CD4-positive, alpha-beta memory T cell (primary cell): ENCODE data around the gene NEK9. TPM values are rescaled to one million over a fixed set of nuclear protein-coding genes. Genes with fewer than 3 reads are reported as not detected.

ENCODE experiments used
- CTCF ChIA-PET: fragments of 350-600 bp; sonication (Branson Sonifier 250); formaldehyde crosslinking; loops from one replicate; lab custom pipeline; 2021; ENCODE audit warnings: inconsistent platforms; ENCODE audit not compliant: partially characterized antibody; lab: Charles Lee
- POLR2A ChIA-PET: fragments of 350-600 bp; sonication (Branson Sonifier 250); formaldehyde crosslinking; loops from one replicate; lab custom pipeline; 2021; ENCODE audit not compliant: partially characterized antibody; lab: Charles Lee
- DNase-seq, 5 donors: peaks; one replicate each; pipeline versions ENCODE4 v3.0.0 to v3.0.0-alpha.2; 2020 to 2022; ENCODE audit warnings: mixed read lengths in 1 of 5
- H3K27ac ChIP-seq: one replicate; pipeline ENCODE4 v1.7.0; 2013; ENCODE audit warnings: low read depth, low read length
- H3K27me3 ChIP-seq: 2 replicates; pipeline ENCODE4 v1.7.0; 2013; ENCODE audit warnings: mild to moderate bottlenecking, low read length, moderate library complexity; ENCODE audit not compliant: insufficient read depth
- H3K36me3 ChIP-seq: 2 replicates; pipeline ENCODE4 v1.7.0; 2013; ENCODE audit warnings: mild to moderate bottlenecking, low read length, moderate library complexity; ENCODE audit not compliant: insufficient read depth
- H3K4me1 ChIP-seq: 2 replicates; pipeline ENCODE4 v1.7.0; 2013; ENCODE audit warnings: mild to moderate bottlenecking, low read length, moderate library complexity; ENCODE audit not compliant: insufficient read depth
- H3K4me3 ChIP-seq, 2 donors: one replicate each; pipeline ENCODE4 v1.7.0; 2013; ENCODE audit warnings: low read length in 2 of 2, mild to moderate bottlenecking in 1 of 2
- H3K9me3 ChIP-seq, 2 donors: one replicate each; pipeline ENCODE4 v1.7.0; 2013; ENCODE audit warnings: low read length in 2 of 2, control low read depth in 1 of 2; ENCODE audit not compliant: control insufficient read depth in 1 of 2
- H3K27ac Mint-ChIP-seq, 7 donors: one replicate each; pipeline ENCODE4 v1.8.0; 2020 to 2021; ENCODE audit warnings: mixed read lengths in 7 of 7, mild to moderate bottlenecking in 6 of 7, inconsistent platforms in 3 of 7, moderate library complexity in 3 of 7
- H3K27me3 Mint-ChIP-seq, 2 donors: one replicate each; pipeline ENCODE4 v1.8.0; 2020 to 2021; ENCODE audit warnings: mixed read lengths in 2 of 2
- H3K36me3 Mint-ChIP-seq, 2 donors: one replicate each; pipeline ENCODE4 v1.8.0; 2020 to 2021; ENCODE audit warnings: mixed read lengths in 2 of 2, inconsistent platforms in 1 of 2, mild to moderate bottlenecking in 1 of 2
- H3K4me1 Mint-ChIP-seq, 4 donors: one replicate each; pipeline ENCODE4 v1.8.0; 2020 to 2021; ENCODE audit warnings: mixed read lengths in 4 of 4, mild to moderate bottlenecking in 1 of 4
- H3K4me3 Mint-ChIP-seq, 8 donors: one replicate each; pipeline ENCODE4 v1.8.0; 2020 to 2021; ENCODE audit warnings: mixed read lengths in 8 of 8, mild to moderate bottlenecking in 7 of 8, moderate library complexity in 6 of 8, inconsistent platforms in 3 of 8
- H3K9me3 Mint-ChIP-seq, 8 donors: one replicate each; pipeline ENCODE4 v1.8.0; 2020 to 2021; ENCODE audit warnings: mixed read lengths in 8 of 8, mild to moderate bottlenecking in 5 of 8, inconsistent platforms in 3 of 8, moderate library complexity in 1 of 8
- intact Hi-C: fragments of 100-400 bp; cut with micrococcal nuclease; formaldehyde crosslinking; loops from one replicate; pipeline ENCODE4 v1.15.1; 2023
- polyA plus RNA-seq, 2 donors: library from polyadenylated mRNA; unstranded; fragments of 300-500 nt; fragmentation: Illumina TruSeq; gene quantifications; one replicate each; pipeline ENCODE4 v1.2.3, GENCODE V29; 2021
- total RNA-seq, 2 experiments: library from RNA; stranded (reverse); gene quantifications; one replicate each; pipeline ENCODE4 v1.2.3, GENCODE V29; 2021

Gene NEK9
- total and polyA plus RNA-seq, 4 experiments from 2014 or later = 9.8 to 133 (median 74.6) TPM

DNA sequence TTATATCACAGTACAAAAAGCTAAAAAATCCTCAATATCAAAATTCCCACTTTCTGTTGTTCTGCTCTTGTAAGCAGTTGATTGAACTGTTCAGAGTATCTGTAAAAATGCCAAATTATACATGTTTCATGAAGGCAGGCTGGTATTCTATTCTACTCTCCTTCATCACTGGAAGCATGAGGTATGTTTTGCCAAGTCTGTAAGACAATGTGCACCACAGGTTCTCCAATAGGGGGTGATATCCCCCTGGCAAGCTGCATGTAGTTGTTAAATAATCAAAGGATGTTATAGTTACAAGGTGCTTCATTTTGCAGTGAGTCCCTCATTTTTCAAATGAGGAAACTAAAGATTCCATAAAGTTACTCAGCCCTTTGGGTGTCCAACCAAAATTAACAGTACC lies 15.1 kb upstream of the NEK9 start:
- Mint-ChIP-seq H3K9me3 (no peaks in the 10 kb centered on the region), H3K27ac (peak overlapping the region; percentile 56 to 93 (median 80)), H3K27me3 (no peaks in the 10 kb centered on the region), H3K36me3 (peaks cover 20 to 34% of the 10 kb centered on the region in 2 donors), H3K4me3 (peak overlapping the region in 3 of 8 donors; percentile 1 to 16 (median 7)), H3K4me1 (peaks cover 50 to 78% (median 63%) of the 10 kb centered on the region in 4 donors)
- no peak overlapping the region for H3K27ac ChIP-seq
- H3K36me3 ChIP-seq = peaks cover 10% of the 10 kb centered on the region
- POLR2A ChIA-PET = interaction anchor here (2.4 kb wide), 1 partner anchor 34 kb away, joined by 9 read pairs; no protein-coding TSS in a partner anchor
- intact Hi-C loops = loop anchor here (1.0 to 5.0 kb wide), 2 partner anchors 35 to 154 kb away; partner anchors contain the start of gene TMED10
- no peaks in the 10 kb centered on the region for H3K27me3 ChIP-seq
- no peak overlapping the region for H3K4me3 ChIP-seq
- H3K4me1 ChIP-seq = peaks cover 72% of the 10 kb centered on the region
- no peaks in the 10 kb centered on the region for H3K9me3 ChIP-seq
- DNase-seq = peak; percentile 37 to 63 (median 51)
- CTCF ChIA-PET = interaction anchor here (0.6 to 12.3 kb wide), 6 partner anchors 12 to 166 kb away, joined by 3 to 250 read pairs (median 6); no protein-coding TSS in a partner anchor

- Mint-ChIP-seq H3K27ac (peak overlapping the region in 6 of 7 donors; percentile 17 to 93 (median 68)), H3K36me3 (peaks cover 12 to 26% of the 10 kb centered on the region in 2 donors), H3K4me1 (peaks cover 42 to 69% (median 54%) of the 10 kb centered on the region in 4 donors), H3K27me3 (no peaks in the 10 kb centered on the region), H3K4me3 (peak overlapping the region in 1 of 8 donors; percentile 51), H3K9me3 (no peaks in the 10 kb centered on the region)
- no peak overlapping the region for H3K27ac ChIP-seq
- no peak overlapping the region for H3K4me3 ChIP-seq
- intact Hi-C loops = loop anchor here (5.0 kb wide), 1 partner anchor 36 kb away; the partner anchor contains the start of gene TMED10
- H3K36me3 ChIP-seq = peaks cover 10% of the 10 kb centered on the region
- no peak for DNase-seq
- H3K4me1 ChIP-seq = peaks cover 63% of the 10 kb centered on the region
- CTCF ChIA-PET = interaction anchor here (0.7 to 12.3 kb wide), 5 partner anchors 11 to 348 kb away, joined by 3 to 250 read pairs (median 9); no protein-coding TSS in a partner anchor
- no peaks in the 10 kb centered on the region for H3K27me3 ChIP-seq
- POLR2A ChIA-PET = interaction anchor here (2.4 kb wide), 1 partner anchor 35 kb away, joined by 9 read pairs; no protein-coding TSS in a partner anchor
- H3K9me3 ChIP-seq = no peaks in the 10 kb centered on the region
These were observed 14.2 kb upstream of the NEK9 start for GRCh38 chr14:75141062-75141461.

- POLR2A ChIA-PET = no interaction called here
- Mint-ChIP-seq H3K27ac (peak overlapping the region in 1 of 7 donors; percentile 17), H3K9me3 (no peaks in the 10 kb centered on the region), H3K27me3 (no peaks in the 10 kb centered on the region), H3K4me1 (peaks cover 41 to 65% (median 53%) of the 10 kb centered on the region in 4 donors), H3K4me3 (no peak overlapping the region), H3K36me3 (peaks cover 12 to 28% of the 10 kb centered on the region in 2 donors)
- intact Hi-C loops = loop anchor here (5.0 kb wide), 1 partner anchor 37 kb away; the partner anchor contains the start of gene TMED10
- no peak for DNase-seq
- H3K27me3 ChIP-seq = no peaks in the 10 kb centered on the region
- CTCF ChIA-PET = interaction anchor here (0.7 to 12.3 kb wide), 5 partner anchors 11 to 349 kb away, joined by 3 to 250 read pairs (median 9); no protein-coding TSS in a partner anchor
- H3K4me3 ChIP-seq = no peak overlapping the region
- peaks cover 12% of the 10 kb centered on the region for H3K36me3 ChIP-seq
- no peak overlapping the region for H3K27ac ChIP-seq
- peaks cover 59% of the 10 kb centered on the region for H3K4me1 ChIP-seq
- H3K9me3 ChIP-seq = no peaks in the 10 kb centered on the region
These were observed 13.8 kb upstream of the NEK9 start for GRCh38 chr14:75140620-75141019.

DNA sequence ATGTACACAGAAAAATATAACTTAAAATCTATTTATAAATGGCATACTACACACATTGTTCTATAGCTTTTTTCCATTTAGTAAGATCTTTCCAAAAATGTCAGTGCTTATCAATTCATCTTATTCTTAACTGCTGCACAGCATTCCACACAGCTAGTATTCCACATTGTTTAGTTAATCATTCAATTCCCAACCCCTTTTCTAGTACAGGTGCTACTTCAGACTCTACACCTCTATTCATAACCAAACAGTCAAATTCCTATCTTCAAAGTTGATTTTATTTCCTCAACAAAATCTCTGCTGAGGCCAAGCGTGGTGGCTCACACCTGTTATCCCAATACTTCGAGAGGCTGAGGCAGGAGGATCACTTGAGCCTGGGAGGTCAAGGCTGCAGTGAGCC lies 12.3 kb upstream of the NEK9 start:
- H3K27me3 ChIP-seq = no peaks in the 10 kb centered on the region
- Mint-ChIP-seq H3K27me3 (no peaks in the 10 kb centered on the region), H3K9me3 (no peaks in the 10 kb centered on the region), H3K4me3 (peak overlapping the region in 3 of 8 donors; percentile 4 to 40 (median 12)), H3K36me3 (peaks cover 15 to 28% of the 10 kb centered on the region in 2 donors), H3K27ac (peak overlapping the region; percentile 2 to 88 (median 57)), H3K4me1 (peaks cover 33 to 52% (median 42%) of the 10 kb centered on the region in 4 donors)
- no peak for DNase-seq
- no peak overlapping the region for H3K27ac ChIP-seq
- ChIA-PET CTCF (interaction anchor here (0.7 to 12.3 kb wide), 5 partner anchors 9 to 170 kb away, joined by 3 to 250 read pairs (median 5); partner anchors contain the start of gene NEK9), POLR2A (interaction anchor here (0.9 to 1.8 kb wide), 3 partner anchors 18 to 155 kb away, joined by 3 to 8 read pairs (median 3); partner anchors contain the start of gene EIF2B2)
- intact Hi-C loops = no loop called here
- H3K4me3 ChIP-seq = no peak overlapping the region
- H3K36me3 ChIP-seq = peaks cover 15% of the 10 kb centered on the region
- no peaks in the 10 kb centered on the region for H3K9me3 ChIP-seq
- peaks cover 44% of the 10 kb centered on the region for H3K4me1 ChIP-seq

DNA sequence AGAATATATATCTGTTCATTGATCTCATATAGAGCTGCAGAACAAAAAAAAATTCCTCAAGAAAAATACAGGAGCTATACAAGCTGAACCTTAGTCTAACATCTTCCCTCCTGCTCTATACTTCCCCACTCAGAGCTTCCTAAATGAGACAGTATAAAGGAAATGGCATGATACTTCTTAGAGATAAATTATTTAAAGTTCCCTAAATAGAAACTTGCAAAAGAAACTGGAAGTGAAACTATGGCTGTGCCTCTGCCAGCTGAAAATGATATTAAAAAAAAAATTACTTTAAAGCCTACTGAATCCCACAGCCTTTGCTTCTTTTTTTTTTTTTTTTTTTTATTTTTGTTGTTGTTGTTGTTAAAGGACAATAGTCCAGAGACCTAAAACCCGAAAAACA lies 11.6 kb upstream of the NEK9 start:
- peaks cover 19% of the 10 kb centered on the region for H3K36me3 ChIP-seq
- H3K27me3 ChIP-seq = no peaks in the 10 kb centered on the region
- H3K9me3 ChIP-seq = no peaks in the 10 kb centered on the region
- ChIA-PET POLR2A (interaction anchor here (0.8 to 1.8 kb wide), 5 partner anchors 18 to 163 kb away, joined by 3 to 8 read pairs (median 3); partner anchors contain the start of gene EIF2B2), CTCF (interaction anchor here (0.7 to 12.3 kb wide), 8 partner anchors 8 to 423 kb away, joined by 3 to 250 read pairs (median 5); partner anchors contain the start of gene NEK9)
- Mint-ChIP-seq H3K27ac (peak overlapping the region in 6 of 7 donors; percentile 17 to 87 (median 78)), H3K36me3 (peaks cover 20 to 33% of the 10 kb centered on the region in 2 donors), H3K27me3 (no peaks in the 10 kb centered on the region), H3K9me3 (no peaks in the 10 kb centered on the region), H3K4me3 (peak overlapping the region in 6 of 8 donors; percentile 9 to 66 (median 50)), H3K4me1 (peaks cover 30 to 45% (median 38%) of the 10 kb centered on the region in 4 donors)
- no peak overlapping the region for H3K4me3 ChIP-seq
- no peak overlapping the region for H3K27ac ChIP-seq
- H3K4me1 ChIP-seq = peaks cover 40% of the 10 kb centered on the region
- DNase-seq = no peak
- intact Hi-C loops = no loop called here

DNA sequence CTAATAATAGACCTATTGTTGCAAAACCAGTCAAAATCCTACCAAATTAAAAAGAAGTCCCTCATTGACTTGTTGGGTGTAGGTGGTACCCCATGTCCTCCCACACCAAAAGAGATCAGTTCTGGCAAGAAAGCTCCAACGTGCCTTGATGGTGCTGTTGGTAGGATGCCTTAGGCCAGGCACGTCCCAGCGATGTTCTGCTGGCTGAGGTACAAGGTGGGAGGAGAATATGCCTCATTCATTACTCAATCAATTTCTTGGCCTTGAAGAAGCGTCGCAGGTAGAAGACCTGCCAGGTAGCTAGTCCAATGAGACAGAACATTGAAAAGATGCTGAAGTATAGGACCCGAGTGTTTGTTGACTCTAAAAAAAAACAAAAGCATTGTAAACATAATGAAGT lies 7.8 kb upstream of the NEK9 start:
- H3K27ac Mint-ChIP-seq = peak overlapping the region in 3 of 7 donors; percentile 10 to 73 (median 41)
- no peak for DNase-seq
- no peak overlapping the region for H3K4me3 Mint-ChIP-seq
- Histone ChIP-seq H3K27ac (no peak overlapping the region), H3K36me3 (peaks cover 25% of the 10 kb centered on the region), H3K27me3 (no peaks in the 10 kb centered on the region), H3K4me1 (peaks cover 19% of the 10 kb centered on the region), H3K4me3 (no peak overlapping the region), H3K9me3 (no peaks in the 10 kb centered on the region)
- H3K27me3 Mint-ChIP-seq = no peaks in the 10 kb centered on the region
- POLR2A ChIA-PET = interaction anchor here (1.5 kb wide), 1 partner anchor 161 kb away, joined by 4 read pairs; no protein-coding TSS in a partner anchor
- CTCF ChIA-PET = interaction anchor here (1.2 to 12.3 kb wide), 4 partner anchors 10 to 173 kb away, joined by 4 to 250 read pairs (median 4); no protein-coding TSS in a partner anchor
- H3K36me3 Mint-ChIP-seq = peaks cover 32 to 43% of the 10 kb centered on the region in 2 donors
- peaks cover 17 to 24% (median 21%) of the 10 kb centered on the region in 4 donors for H3K4me1 Mint-ChIP-seq
- H3K9me3 Mint-ChIP-seq = no peaks in the 10 kb centered on the region
- intact Hi-C loops = no loop called here
